Hair follicle dermal papilla cell (primary cell): ENCODE measurements around the gene TMEM253. TPM values are rescaled to one million over a fixed set of nuclear protein-coding genes. Genes with fewer than 3 reads are reported as not detected.

Source experiments
- small RNA-seq: library from RNA; depleted of rRNA; stranded (forward); fragments of <200 nt; gene quantifications from one replicate; pipeline ENCODE3, GENCODE V24; 2012
- total RNA-seq: library from RNA; depleted of rRNA; stranded (reverse); fragments of >200 nt; gene quantifications from 2 replicates; pipeline ENCODE4 v1.2.3, GENCODE V29; 2012

The TMEM253 gene
- not detected in 2 replicates for total RNA-seq

GRCh38 chr14:21100931-21101330 lies at the start of gene TMEM253:
Gene TMEM253, plus strand, starts transcription at chr14:21101066. Its CDS starts 278 bp downstream, at chr14:21101344.

GRCh38 chr14:21057803-21058675 lies 42.8 kb upstream of the TMEM253 start, which contains the start of gene RNASE8:
Gene RNASE8, plus strand, starts transcription at chr14:21057822. Its CDS starts 71 bp downstream, at chr14:21057893.

GRCh38 chr14:21070083-21070609 lies 30.7 kb upstream of the TMEM253 start, which contains the start of gene ARHGEF40:
Gene ARHGEF40, plus strand, starts transcription at chr14:21070304. Its CDS starts 93 bp downstream, at chr14:21070397.

GRCh38 chr14:21098076-21098891 lies 2.6 kb upstream of the TMEM253 start, which contains the start of gene ZNF219:
Gene ZNF219, minus strand, starts transcription at chr14:21098655. Its CDS starts 5,064 bp downstream, at chr14:21093591.

Small RNA genes within 50 kb of the gene (small RNA-seq; reads per million reads assigned to genes)
- gene RNU6-252P, result not detected

Other genes starting within 250 kb of the TMEM253 start
- not detected in 2 replicates for gene RNASE3, start 209.7 kb upstream of the TMEM253 start, total RNA-seq
- not detected in 2 replicates for gene RNASE2, start 145.6 kb upstream of the TMEM253 start, total RNA-seq
- 38.4 and 42.4 TPM in 2 replicates for gene METTL17, start 111.1 kb upstream of the TMEM253 start, total RNA-seq
- 0.12 and 0.16 TPM in 2 replicates for gene SLC39A2, start 101.8 kb upstream of the TMEM253 start, total RNA-seq
- gene NDRG2, start 76.0 kb upstream of the TMEM253 start, total RNA-seq, result 0.81 and 1.5 TPM in 2 replicates
- not detected in 2 replicates for gene TPPP2, start 70.8 kb upstream of the TMEM253 start, total RNA-seq
- gene RNASE13, start 66.3 kb upstream of the TMEM253 start, total RNA-seq, result not detected in 2 replicates
- not detected in 2 replicates for gene RNASE7, start 58.7 kb upstream of the TMEM253 start, total RNA-seq
- not detected in 2 replicates for gene RNASE8, start 43.2 kb upstream of the TMEM253 start, total RNA-seq
- gene ARHGEF40, start 30.8 kb upstream of the TMEM253 start, total RNA-seq, result 72.0 and 87.1 TPM in 2 replicates
- gene ZNF219, start 2.4 kb upstream of the TMEM253 start, total RNA-seq, result 11.8 and 17.2 TPM in 2 replicates
- not detected in 2 replicates for gene OR5AU1, start 55.0 kb downstream of the TMEM253 start, total RNA-seq
- 441 and 460 TPM in 2 replicates for gene HNRNPC, start 168.4 kb downstream of the TMEM253 start, total RNA-seq
- gene RPGRIP1, start 179.0 kb downstream of the TMEM253 start, total RNA-seq, result not detected in 2 replicates